Panc1 (cell line): Measurements from ENCODE around the gene RHBDL3.

Experiments
- POLR2AphosphoS5 ChIP-seq: IDR thresholded peaks from 2 replicates; pipeline ENCODE4 v1.6.1; 2012; ENCODE audit warnings: mild to moderate bottlenecking, low read depth, low read length, moderate library complexity
- SIN3A ChIP-seq: IDR thresholded peaks from 2 replicates; pipeline ENCODE4 v1.6.1; 2012; ENCODE audit warnings: low read depth, mild to moderate bottlenecking, low read length, moderate library complexity, borderline replicate concordance; ENCODE audit not compliant: insufficient read depth
- TCF7L2 ChIP-seq: IDR thresholded peaks from 2 replicates; pipeline ENCODE4 v1.6.1; 2011; ENCODE audit warnings: mild to moderate bottlenecking, low read depth, low read length, inconsistent platforms
- TF ChIP-seq, protein P1 (sequence below): fragments of 450-650 bp; IDR thresholded peaks from 2 replicates; pipeline ENCODE4 v1.5.1; 2017; ENCODE audit warnings: mild to moderate bottlenecking

DNA sequence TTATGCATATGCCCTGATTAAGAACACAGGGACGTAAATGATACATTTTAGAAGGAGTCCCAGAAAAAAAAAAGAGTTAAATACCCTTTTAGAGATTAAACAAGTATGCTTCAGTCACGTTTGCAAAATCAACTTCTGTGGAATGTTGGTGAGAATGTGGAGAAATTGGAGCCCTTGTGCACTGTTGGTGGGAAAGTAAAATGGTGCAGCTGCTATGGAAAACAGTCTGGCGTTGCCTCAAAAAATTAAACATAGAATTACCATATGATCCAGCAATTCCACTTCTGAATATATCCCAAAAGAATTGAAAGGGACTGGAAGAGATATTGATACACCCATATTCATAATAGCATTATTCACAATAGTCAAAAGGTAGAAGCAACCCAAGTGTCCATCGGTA, 26.5 kb downstream of the RHBDL3 start:
- TF ChIP-seq, protein P1, sequence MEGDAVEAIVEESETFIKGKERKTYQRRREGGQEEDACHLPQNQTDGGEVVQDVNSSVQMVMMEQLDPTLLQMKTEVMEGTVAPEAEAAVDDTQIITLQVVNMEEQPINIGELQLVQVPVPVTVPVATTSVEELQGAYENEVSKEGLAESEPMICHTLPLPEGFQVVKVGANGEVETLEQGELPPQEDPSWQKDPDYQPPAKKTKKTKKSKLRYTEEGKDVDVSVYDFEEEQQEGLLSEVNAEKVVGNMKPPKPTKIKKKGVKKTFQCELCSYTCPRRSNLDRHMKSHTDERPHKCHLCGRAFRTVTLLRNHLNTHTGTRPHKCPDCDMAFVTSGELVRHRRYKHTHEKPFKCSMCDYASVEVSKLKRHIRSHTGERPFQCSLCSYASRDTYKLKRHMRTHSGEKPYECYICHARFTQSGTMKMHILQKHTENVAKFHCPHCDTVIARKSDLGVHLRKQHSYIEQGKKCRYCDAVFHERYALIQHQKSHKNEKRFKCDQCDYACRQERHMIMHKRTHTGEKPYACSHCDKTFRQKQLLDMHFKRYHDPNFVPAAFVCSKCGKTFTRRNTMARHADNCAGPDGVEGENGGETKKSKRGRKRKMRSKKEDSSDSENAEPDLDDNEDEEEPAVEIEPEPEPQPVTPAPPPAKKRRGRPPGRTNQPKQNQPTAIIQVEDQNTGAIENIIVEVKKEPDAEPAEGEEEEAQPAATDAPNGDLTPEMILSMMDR, result no peak
- TF ChIP-seq SIN3A (no peak), POLR2AphosphoS5 (no peak), TCF7L2 (no peak)
